Activated T-cell treated with anti-CD3 and anti-CD28 coated beads for 24 hours (primary cell): Measurements from ENCODE around the gene FXYD4.
A peak's percentile ranks its signal among the peaks of the same experiment; 100 is the strongest.

ENCODE experiments used
- DNase-seq: peaks from one replicate; pipeline ENCODE4 v3.0.0-alpha.2; 2020; ENCODE audit warnings: low read depth

Gene FXYD4

DNA sequence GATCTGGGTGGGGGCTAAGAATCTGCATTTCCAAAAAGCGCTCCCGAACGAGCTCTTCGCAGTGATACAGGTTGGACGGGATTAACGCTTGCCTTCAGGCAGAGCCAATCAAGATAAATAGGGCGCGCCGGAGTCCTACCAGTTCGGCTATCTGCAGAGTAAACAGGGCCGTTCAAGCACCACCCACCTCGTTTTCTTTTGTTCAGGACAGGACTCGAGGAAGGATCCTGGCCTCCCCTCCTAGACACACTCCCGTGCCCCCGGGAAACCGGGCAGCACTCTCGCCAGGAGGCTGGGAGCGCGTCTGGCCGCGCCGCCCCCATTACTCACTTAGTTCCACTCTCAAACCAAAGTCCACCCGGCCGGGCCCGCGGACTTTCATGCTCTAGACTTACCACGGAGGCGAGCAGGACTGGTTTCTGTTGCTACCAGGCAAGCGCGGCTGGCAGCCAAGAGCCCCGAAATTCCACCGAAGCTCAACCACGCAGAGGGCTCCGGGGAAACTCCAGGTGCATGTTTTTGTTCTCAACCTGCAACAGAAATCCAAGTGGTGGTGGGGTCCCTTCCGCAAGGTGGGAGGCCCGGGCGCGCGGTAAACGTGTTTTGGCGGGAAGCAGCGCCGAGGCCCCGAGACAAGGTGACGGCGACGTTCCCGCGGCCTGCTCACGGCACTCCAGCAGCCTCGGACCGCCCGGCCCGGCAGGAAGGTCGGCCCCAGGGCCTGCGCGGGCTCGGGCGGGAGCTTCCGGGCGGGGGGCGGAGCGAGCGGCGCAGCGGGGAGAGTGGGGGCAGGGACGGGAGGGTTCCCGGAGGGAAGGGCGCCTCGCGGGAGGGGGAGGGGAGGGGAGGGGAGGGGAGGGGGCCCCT is 24.9 kb downstream of the FXYD4 start:
- DNase-seq: peak; percentile 72

DNA sequence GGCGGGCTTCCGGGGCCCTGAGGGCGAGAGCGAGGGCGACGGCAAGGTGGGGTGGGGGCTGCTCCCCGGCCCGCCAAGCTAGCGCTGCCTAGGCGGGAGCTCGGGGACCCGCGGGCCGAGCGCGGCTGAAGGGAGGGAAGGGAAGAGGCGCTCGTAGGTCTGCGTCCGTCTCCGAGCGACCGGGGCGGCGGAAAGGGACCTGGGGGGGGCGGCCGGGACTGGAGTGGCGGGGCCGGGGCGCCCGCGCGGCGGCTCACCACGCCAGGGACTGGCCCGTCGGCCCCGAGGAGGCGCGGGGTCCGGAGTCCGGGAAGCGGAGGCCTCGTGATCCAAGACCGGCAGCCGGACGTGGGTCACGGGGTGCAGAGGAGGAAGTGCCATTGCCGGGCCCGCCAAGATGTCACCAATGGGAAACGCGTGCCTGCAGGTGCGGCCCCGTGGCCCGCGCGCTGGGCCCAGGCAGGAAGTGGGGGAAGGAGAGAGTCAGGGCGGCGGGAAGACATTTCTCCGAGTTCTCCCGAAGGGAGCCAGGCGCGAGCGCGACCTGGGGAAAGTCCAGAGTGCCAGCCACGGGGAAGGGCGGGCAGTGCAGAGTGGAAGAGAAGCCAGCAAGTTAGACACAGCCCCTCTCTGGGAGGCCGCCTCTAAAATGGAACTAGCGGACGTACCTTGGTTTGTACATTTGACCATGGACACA is 25.6 kb downstream of the FXYD4 start:
- DNase-seq: peak; percentile 73

DNA sequence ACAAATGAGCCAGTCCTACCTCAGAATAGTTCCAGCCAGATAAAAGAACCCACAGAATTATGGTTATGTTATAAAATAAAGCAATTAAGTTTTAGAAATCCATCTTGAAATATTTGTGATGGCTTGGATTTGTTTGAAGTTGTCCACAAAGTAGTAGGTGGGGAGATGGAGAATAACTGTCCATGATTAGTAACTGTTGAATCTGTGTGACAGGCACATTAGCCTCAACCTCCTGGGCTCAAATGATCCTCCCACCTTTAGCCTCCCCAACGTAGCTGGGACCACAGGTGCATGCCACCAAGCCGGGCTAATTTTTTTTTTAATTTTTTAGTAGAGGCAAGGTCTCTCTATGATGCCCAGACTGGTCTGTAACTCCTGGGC is 27.5 kb downstream of the FXYD4 start:
- DNase-seq: no peak

DNA sequence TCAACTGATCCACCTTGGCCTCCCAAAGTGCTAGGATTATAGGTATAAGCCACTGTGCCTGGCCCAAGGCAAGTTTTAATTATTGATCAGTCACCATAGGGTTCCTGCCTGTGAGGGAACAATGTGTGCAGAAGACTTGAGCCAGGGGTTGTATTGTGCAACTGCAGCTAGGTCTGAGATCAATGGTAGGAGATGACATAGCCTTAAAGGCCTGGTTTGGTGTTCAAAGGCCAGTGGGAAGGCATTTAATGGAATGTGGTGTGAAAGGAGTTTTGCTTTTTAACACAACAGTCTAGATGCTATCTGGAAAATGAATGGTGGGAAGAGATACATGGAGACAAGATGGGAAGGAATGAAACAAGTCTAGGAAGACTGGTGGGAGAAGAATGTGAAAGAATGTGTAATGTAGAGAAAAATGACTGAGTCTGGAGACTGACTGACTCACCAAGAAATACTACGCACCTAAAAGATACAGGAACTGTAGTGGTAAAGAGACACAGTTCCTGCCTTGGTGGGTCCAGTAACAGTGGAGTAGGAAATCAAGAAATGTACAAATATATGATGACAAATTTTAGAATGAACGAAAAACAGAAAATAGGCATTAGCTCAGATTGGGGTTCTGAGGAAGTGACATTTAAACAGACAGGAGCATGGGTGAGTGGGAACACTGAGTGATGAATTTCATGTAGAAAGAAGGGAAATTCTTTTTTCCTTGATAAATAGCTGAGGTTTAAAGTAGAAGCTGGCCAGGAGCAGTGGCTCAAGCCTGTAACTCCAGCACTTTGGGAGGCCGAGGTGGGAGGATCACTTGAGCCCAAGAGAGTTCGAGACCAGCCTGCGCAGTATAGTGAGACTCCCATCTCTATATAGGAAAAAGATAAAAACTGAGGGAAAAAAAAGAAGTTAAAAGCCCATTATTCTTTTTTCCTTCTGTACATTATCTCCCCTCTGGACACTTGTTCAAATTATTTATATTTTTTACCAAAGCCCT is 28.2 kb downstream of the FXYD4 start:
- DNase-seq: no peak

DNA sequence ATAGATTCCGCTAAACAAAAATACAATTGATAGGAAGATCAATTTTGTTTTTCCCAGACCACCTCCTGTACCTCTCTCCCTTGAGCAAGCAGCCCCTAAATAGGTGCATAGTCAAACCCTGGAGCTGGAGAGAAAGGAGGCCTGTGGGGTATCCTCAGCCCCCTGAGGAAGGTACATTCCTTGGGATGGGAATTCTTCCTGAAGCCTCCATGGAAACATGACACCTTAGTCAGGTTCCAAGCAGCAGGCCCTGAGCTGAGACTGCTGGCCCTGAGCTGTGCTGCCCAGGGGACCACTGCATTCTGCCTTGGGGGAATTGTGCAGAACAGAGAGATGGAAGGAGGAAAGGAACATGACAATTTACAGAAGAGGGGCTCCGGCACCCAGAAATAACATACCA is 30.2 kb downstream of the FXYD4 start:
- DNase-seq: no peak

DNA sequence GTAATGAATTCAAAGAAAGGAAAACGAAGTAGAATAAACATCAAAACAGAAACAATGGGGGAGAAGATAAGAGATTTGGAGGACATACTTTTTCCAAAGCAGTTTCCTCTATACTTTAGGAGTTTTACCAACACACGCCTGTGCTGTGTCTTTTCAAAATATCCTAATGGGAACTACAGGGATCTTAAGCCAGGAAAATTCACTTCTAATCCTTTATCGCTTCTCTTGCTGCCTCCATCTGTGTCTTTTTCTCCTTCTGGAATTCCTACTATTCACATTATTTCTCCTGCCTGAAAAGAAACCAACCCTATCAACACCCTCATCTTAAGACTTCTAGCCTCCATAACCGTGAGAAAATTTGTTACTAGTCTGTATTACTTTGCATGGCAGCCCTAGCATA is 30.7 kb downstream of the FXYD4 start:
- DNase-seq: no peak

DNA sequence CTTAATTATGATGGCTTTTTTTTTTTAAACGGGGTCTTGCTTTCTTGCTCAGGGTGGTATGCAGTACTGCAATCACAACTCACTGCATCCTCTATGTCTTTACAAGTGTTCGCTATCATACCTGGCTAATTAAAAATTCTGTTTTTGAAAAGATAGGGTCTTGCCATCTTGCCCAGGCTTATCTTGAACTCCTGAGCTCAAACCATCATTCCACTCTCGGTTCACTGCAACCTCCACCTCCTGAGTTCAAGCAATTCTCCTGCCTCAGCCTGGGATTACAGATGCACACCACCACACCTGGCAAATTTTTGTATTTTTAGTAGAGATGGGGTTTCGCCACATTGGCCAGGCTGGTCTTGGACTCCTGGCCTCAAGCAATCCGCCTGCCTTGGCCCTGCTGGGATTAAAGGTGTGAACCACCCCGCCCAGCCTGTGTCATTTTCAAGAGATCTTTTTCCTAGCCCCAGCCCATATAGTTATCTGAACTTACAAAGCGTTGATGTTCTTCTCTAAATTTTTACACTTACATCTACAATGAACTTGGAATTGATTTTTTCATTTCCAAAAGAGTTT is 31.5 kb downstream of the FXYD4 start:
- DNase-seq: no peak

DNA sequence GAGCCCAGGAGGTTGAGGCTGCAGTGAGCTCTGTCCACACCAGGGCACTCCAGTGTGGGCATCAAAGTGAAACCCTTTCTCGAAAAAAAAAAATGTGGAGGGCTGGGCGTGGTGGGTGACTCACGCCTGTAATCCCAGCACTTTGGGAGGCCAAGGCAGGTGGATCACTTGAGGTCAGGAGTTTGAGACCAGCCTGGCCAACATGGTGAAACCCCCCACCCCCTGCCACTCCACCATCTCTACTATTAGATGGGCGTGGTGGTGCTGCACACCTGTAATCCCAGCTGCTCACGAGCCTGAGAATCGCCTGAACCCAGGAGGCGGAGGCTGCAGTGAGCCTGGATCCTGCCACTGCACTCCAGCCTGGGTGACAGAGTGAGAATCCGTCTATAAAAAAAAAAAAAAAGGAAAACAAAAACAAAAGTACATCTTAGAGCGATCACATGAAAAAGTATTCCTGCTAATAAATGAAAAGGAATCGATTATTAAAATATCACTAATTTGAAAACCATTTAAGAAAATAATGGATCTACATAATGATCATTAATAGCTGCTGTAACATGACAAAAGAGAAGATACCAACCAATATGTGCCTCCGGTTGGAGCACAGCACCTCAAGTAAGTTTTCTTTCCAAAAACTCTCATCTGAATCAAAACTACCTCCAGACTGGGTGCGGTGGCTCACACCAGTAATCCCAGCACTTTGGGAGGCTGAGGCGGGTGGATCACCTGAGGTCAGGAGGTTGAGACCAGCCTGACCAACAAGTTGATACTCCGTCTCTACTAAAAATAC is 32.7 kb downstream of the FXYD4 start:
- no peak for DNase-seq

DNA sequence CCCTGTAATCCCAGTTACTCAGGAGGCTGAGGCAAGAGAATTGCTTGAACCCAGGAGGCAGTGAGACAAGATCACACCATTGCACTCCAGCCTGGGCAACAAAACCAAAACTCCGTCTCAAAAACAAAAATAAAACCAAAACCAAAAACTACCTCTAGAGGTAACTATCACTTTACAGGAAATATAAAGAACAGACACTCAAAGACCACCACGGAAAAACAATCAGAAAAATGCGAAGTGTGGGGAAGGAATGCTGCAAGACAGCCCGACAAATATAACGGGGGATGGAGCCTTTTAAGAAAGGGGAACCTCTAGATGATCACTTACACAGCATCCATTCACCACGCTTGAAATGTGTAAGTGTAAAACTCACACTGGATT is 33.3 kb downstream of the FXYD4 start:
- DNase-seq: no peak

DNA sequence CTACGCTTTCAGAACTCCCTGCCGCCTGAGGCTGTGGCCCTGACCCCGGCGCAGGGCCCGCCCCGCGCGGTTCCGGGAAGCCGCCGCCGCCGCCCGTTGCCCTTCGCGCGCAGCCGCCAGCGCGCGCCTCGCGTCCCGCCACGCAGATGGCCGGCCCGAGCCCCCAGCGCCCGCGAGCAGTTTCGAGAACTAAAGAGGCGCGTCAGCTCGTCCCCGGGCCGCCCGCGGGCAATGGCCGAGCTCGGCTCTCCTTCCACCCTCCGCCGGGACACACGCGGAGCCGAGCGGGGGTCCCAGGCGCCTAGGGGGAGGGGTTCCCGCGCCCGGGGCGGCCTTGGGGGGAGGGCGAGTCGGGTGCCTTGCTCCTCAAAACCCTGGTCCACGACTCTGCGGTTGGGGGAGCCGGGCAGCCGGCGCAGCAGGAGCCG is 35.7 kb downstream of the FXYD4 start:
- peak; percentile 36 for DNase-seq

DNA sequence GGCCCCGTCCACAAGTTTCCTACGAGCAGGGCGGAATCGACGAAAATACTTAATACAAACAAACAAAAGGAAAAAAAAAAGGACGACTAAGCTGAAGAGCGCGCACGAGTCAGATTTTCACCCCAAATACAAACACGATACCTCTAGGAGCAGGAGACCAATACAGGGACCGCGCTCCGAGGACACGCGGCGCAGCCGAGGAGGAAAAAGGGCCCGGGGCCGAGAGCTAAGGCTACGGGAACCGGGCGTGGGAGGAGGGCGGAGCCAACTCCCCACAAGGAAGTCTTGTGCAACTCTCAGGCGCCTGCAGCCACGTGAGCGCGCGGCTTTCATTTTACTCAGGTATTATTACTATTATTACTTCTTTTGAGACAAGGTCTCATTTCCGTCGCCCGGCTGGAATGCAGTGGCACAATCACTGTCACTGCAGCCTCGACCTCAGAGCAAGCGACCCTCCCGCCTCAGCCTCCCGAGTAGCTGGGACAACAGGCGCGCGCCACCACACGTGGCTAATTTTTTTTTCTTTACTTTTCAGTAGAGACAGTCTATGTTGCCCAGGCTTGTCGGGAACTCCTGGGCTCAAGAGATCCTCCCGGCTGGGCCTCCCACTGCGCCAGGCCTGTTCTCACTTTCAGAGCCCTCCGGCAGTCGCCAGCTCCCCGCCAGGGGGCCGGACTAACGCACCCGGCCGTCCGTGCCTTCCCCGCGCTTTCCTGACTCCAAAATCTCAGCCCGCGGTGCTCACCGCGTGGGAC is 36.3 kb downstream of the FXYD4 start:
- DNase-seq: peak; percentile 84

DNA sequence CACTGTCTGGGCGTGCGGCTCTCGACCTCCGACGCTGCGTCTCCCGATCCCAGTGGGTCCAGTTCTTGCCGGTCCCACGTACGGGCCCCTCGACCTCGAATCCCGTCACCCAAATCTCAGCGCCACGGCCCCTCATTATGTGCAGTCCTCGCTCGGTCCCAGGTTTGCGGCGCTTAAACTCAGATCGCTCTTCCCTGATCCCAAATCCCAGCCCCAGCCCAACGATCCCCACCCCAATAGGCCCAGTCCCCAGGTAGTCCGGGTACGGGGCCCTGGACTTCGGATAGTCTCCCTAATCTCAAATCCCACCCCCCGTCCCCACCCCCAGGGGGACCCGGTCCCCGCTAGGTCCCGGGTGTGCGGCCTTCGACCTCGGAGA is 36.9 kb downstream of the FXYD4 start:
- no peak for DNase-seq

DNA sequence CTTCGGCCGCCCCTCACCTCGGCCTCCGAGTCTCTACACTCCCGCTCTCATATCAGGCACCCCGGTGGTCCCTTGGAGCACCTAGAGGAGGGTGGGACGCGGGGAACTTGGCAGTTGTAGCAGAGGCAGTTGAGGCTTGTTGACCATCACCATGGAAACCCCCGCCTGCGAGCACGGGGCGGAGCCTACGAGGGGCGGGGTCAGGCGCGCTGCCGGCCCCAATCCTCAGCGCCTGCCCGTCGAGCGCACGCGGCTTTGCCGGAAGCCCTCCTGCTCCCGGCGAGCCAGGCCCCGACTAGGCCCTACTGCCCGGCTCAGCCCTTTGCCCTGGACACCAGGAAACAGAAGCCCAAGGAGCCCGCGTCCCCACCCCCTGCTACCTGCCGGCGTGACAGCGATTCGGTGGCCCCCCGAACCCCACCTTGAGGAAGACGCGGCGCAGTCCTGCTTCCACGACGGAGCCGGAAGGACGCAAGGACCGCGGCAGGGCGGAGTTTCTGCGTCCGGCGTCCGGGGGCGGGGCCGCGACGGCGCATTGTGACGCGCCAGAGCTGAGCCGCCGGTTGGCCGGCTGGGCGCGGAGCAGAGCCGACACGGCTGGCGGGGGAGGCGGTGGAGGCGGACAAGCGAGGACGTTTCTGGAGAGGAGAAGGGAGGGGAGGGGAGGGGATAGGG is 37.4 kb downstream of the FXYD4 start, which contains the start of gene HNRNPF:
HNRNPF (minus strand) TSS at position 477 of the 675 bp plus-strand sequence. CDS start 21,302 bp downstream, outside the sequence.
- peak; percentile 92 for DNase-seq

DNA sequence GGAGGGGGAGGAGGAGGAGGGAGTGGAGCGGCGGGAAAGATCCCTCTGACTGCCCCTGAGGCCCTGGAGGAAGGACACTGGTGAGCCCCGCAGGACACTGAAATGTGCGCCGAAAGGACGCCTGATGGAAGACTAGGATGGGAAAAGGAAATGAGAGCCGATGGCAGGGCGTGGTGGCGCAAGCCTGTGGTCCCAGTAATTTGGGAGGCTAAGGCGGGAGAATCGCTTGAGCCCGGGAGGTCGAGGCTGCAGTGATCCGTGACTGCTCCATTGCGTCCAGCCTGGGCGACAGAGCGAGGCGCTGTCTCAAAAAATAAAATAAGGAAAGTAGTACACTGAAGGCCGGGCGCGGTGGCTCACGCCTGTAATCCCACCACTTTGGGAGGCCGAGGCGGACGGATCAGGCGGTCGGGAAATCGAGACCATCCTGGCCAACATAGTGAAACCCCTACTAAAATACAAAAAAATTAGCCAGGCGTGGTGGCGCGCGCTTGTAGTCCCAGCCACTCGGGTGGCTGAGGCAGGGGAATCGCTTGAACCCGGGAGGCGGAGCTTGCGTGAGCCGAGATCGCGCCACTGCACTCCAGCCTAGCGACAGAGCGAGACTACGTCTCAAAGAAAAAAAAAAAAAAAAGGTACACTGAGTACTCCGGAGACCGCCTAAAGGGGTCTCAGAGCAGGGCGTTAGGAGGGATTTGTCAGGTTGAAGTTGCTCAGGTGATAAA is 38.1 kb downstream of the FXYD4 start:
- peak; percentile 70 for DNase-seq

DNA sequence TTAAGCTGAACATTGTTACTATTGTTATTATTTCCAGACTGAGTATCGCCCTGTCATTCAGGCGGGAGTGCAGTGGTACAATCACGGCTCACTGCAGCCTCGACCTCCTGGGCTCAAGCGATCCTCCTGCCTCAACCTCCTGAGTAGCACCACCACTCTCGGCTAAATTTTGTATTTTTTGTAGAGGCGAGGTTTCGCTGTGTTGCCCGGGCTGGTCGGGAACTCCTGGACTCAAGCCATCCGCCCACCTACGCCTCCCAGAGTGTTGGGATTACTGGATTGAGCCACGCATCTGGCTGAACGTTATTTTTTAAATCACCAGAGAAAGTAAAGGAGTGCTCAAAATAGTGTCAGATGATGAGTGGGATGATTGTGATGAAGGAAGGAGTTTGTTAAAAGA is 38.9 kb downstream of the FXYD4 start:
- no peak for DNase-seq

DNA sequence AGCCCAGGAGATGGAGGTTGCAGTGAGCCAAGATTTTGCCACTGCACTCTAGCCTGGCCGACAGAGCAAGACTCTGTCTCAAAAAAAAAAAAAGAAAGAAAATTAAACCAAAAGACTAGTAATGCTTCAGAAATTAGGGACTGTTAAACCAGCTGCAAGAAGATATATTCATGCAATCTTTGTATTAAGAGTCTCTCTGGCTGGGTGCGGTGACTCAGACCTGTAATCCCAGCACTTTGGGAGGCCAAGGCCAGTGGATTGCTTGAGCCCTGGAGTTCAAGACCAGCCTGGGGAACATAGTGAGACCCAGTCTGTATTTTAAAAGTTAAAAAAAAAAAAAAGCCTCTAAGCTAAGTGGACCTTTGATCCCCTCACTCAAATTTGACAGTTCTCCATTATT is 40.1 kb downstream of the FXYD4 start:
- no peak for DNase-seq

DNA sequence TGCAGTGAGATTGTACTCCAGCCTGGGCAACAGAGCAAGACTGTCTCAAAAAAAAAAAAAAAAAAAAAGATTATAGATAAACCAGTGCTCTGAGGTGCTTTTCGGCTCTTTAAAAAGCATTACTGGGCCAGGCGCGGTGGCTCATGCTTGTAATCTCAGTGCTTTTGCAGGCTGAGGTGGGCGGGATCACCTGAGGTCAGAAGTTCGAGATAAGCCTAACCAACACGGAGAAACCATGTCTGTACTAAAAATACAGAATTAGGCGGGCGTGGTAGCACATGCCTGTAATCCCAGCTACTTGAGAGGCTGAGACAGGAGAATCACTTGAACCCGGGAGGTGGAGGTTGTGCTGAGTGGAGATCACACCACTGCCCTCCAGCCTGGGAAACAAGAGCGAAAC is 44.1 kb downstream of the FXYD4 start:
- no peak for DNase-seq

DNA sequence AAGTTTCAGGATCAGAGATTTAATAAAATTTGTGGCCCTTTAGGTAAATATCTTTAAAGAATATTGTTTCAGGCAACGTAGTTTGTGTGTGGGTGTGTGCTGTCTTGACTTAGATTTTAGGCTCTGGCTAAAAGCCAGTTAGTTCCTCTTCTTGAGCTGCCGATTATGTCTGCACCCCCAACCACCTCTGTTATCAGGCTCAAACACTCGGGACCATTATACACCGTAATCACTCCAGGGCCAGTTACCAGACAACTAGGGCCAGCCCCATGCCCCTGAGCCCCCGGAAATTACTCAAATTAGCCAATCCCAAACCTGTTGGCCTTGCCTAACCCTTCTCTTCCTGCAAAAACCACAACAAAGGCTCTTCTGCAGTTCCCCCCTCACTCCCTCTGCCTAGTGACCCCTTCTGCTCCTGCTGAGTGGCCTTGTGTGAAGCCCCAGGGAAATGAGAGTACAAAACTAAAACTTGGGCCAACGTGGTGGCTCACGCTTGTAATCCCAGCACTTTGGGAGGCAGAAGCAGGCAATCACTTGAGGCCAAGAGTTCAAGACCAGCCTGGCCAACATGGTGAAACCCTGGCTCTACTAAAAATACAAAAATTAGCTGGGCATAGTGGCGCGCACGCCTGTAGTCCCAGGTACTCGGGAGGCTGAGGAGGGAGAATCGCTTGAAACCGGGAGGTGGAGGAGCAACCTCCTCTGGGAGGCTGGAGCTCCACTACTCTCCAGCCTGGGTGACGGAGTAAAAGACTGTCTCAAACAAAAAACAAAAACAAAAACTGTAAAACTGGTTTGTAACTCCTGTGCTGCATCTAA is 46.7 kb downstream of the FXYD4 start:
- DNase-seq: no peak
